ENCODE data around the gene LDHD. TPM values are rescaled to one million over a fixed set of nuclear protein-coding genes. Genes with fewer than 3 reads are reported as not detected.

The LDHD gene
- total and polyA plus RNA-seq, 9 of the 15 experiments (the other 6 are each of a cell fraction or from before 2014, with no cell fraction given): 0.19 to 0.86 (median 0.54) TPM; not detected in 3

GRCh38 chr16:75062135-75062975, 54.2 kb downstream of the LDHD start (continued):
- TF ChIP-seq RBM22 (IDR thresholded peaks at IDR 0.05; ENCODE audit: low read depth, low read length, poor library complexity, severe bottlenecking) (no peak), ZNF175 (CRISPR knock-in tag; IDR thresholded peaks at IDR 0.05; ENCODE audit: low read depth) (0 out of 2 replicates have a peak, but pooled peaks have one; percentile 50), CXXC5 (CRISPR knock-in tag; IDR thresholded peaks at IDR 0.05) (peak; percentile 53), NFE2 (IDR thresholded peaks at IDR 0.05; ENCODE audit: low read depth) (no peak; the same call in 1 of the 2 replicates), ZNF639 (CRISPR knock-in tag; conservative IDR thresholded peaks at IDR 0.05 in 1 of 2, IDR thresholded peaks at IDR 0.05 in 1 of 2) (peak in 1 of 2 experiments; percentile 71; a peak in 1 of 4 replicates), POLR2AphosphoS2 (IDR thresholded peaks at IDR 0.05; ENCODE audit: low read length) (no peak), MYC (IDR thresholded peaks at IDR 0.05; ENCODE audit: low read depth, low read length) (peak; percentile 58; the same call in 1 of the 2 replicates), MYC (CRISPR knock-in tag; IDR thresholded peaks at IDR 0.05; ENCODE audit: borderline replicate concordance, low read depth) (no peak), RBFOX2 (IDR thresholded peaks at IDR 0.05; ENCODE audit: low read depth, low read length) (peak; percentile 39), MAZ (CRISPR knock-in tag; conservative IDR thresholded peaks at IDR 0.05 in 1 of 2, IDR thresholded peaks at IDR 0.05 in 1 of 2) (peak; percentile 54 to 60; a peak in 3 of 4 replicates), MYBL2 (IDR thresholded peaks at IDR 0.05; ENCODE audit: low read depth) (no peak), MYBL2 (CRISPR knock-in tag; IDR thresholded peaks at IDR 0.05; ENCODE audit: borderline replicate concordance) (no peak)
- TF ChIP-seq, protein P1, sequence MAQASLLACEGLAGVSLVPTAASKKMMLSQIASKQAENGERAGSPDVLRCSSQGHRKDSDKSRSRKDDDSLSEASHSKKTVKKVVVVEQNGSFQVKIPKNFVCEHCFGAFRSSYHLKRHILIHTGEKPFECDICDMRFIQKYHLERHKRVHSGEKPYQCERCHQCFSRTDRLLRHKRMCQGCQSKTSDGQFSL (CRISPR knock-in tag; IDR thresholded peaks at IDR 0.05): no peak
- TF ChIP-seq, protein P1 (tag; IDR thresholded peaks at IDR 0.05): 0 out of 4 replicates have a peak, but pooled peaks of 1 of the 2 experiments have one; percentile 39
- TF ChIP-seq, protein P2, sequence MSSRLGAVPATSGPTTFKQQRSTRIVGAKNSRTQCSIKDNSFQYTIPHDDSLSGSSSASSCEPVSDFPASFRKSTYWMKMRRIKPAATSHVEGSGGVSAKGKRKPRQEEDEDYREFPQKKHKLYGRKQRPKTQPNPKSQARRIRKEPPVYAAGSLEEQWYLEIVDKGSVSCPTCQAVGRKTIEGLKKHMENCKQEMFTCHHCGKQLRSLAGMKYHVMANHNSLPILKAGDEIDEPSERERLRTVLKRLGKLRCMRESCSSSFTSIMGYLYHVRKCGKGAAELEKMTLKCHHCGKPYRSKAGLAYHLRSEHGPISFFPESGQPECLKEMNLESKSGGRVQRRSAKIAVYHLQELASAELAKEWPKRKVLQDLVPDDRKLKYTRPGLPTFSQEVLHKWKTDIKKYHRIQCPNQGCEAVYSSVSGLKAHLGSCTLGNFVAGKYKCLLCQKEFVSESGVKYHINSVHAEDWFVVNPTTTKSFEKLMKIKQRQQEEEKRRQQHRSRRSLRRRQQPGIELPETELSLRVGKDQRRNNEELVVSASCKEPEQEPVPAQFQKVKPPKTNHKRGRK (tag; IDR thresholded peaks at IDR 0.05): no peak
